GM12878 (cell line): ENCODE measurements around the gene A3GALT2. TPM values are rescaled to one million over a fixed set of nuclear protein-coding genes. Genes with fewer than 3 reads are reported as not detected.

Experiments
- ATAC-seq: fragments of 200-7000 bp; cut with Tn5 transposase; 3 replicates; pipeline ENCODE4 v1.9.1; 2020; ENCODE audit warnings: mild to moderate bottlenecking, moderate library complexity
- BruUV-seq: library from RNA; stranded (reverse); fragments of 400-500 nt; replicated peaks from 2 replicates; lab custom pipeline; 2021; lab: Mats Ljungman, UMichigan
- CTCF ChIA-PET: fragments of 300-600 bp; sonication (Branson Sonifier 250); formaldehyde crosslinking; extraction: SDS; loops from one replicate; lab custom pipeline; 2021; ENCODE audit warnings: inconsistent platforms; lab: Yijun Ruan, JAX
- POLR2A ChIA-PET: fragments of 350-600 bp; formaldehyde crosslinking; extraction: SDS; loops from one replicate; lab custom pipeline; 2021; ENCODE audit warnings: inconsistent platforms; lab: Charles Lee
- RAD21 ChIA-PET: fragments of 300-600 bp; sonication (Branson Sonifier 250); formaldehyde crosslinking; loops from one replicate; lab custom pipeline; 2023; ENCODE audit warnings: antibody characterized with exemption; ENCODE audit not compliant: unreplicated experiment; lab: Charles Lee
- SMC1A ChIA-PET: fragments of 300-600 bp; sonication (Branson Sonifier 250); formaldehyde crosslinking; loops from one replicate; lab custom pipeline; 2023; ENCODE audit not compliant: unreplicated experiment, uncharacterized antibody; lab: Charles Lee
- DNase-seq: peaks from one replicate; pipeline ENCODE4 v3.0.0-alpha.2; 2011; ENCODE audit warnings: low read depth, low spot score
- FAIRE-seq: peaks from 3 replicates; lab custom pipeline; 2011; peaks lifted over from hg19 to GRCh38; lab: Jason Lieb, UNC
- H2AFZ ChIP-seq: 2 replicates; pipeline ENCODE4 v1.6.0; 2011; ENCODE audit warnings: low read depth, low read length, control low read depth; ENCODE audit not compliant: control insufficient read depth
- H3K27ac ChIP-seq: 2 replicates; pipeline ENCODE4 v1.5.1; 2011; ENCODE audit warnings: control low read depth; ENCODE audit not compliant: control insufficient read depth, insufficient read depth
- H3K27me3 ChIP-seq, 2 experiments: replicated peaks in 1 of 2; 2 replicates each; pipeline versions ENCODE4 v1.6.0 to v1.6.1; 2011; ENCODE audit warnings: low read length in 1 of 2; ENCODE audit not compliant: control insufficient read depth in 2 of 2, insufficient read depth in 2 of 2
- H3K36me3 ChIP-seq, 2 experiments: 2 replicates each; pipeline ENCODE4 v1.5.1; 2011; ENCODE audit warnings: low read length in 1 of 2; ENCODE audit not compliant: control insufficient read depth in 2 of 2, insufficient read depth in 2 of 2
- H3K4me1 ChIP-seq: 2 replicates; pipeline ENCODE4 v1.6.1; 2011; ENCODE audit warnings: mild to moderate bottlenecking, low read length, moderate library complexity, mixed read lengths; ENCODE audit not compliant: control insufficient read depth, insufficient read depth
- H3K4me2 ChIP-seq: 2 replicates; pipeline ENCODE4 v1.6.0; 2011; ENCODE audit warnings: control low read depth; ENCODE audit not compliant: control insufficient read depth, insufficient read depth
- H3K4me3 ChIP-seq: fragments of 200-600 bp; sonication (generic); 2 replicates; pipeline ENCODE4 v1.5.1; 2016
- H3K79me2 ChIP-seq: 2 replicates; pipeline ENCODE4 v1.6.0; 2011; ENCODE audit warnings: low read length; ENCODE audit not compliant: control insufficient read depth, insufficient read depth
- H3K9ac ChIP-seq: 2 replicates; pipeline ENCODE4 v1.8.0; 2011; ENCODE audit warnings: low read length, control low read depth, mixed read lengths; ENCODE audit not compliant: control insufficient read depth, insufficient read depth
- H3K9me3 ChIP-seq: replicated peaks from 3 replicates; pipeline ENCODE4 v1.5.1; 2011; ENCODE audit warnings: mild to moderate bottlenecking, low read length; ENCODE audit not compliant: control insufficient read depth, insufficient read depth
- H4K20me1 ChIP-seq: 2 replicates; pipeline ENCODE4 v1.6.0; 2011; ENCODE audit not compliant: control insufficient read depth, insufficient read depth
- BACH1 ChIP-seq: fragments of 450-650 bp; IDR thresholded peaks from 2 replicates; pipeline ENCODE4 v1.6.1; 2017; ENCODE audit warnings: mild to moderate bottlenecking, borderline replicate concordance
- CREM ChIP-seq: IDR thresholded peaks from 2 replicates; pipeline ENCODE4 v1.6.1; 2014; ENCODE audit warnings: antibody characterized with exemption, low read depth
- GATAD2B ChIP-seq: fragments of 450-650 bp; conservative IDR thresholded peaks from 2 replicates; pipeline ENCODE4 v1.6.1; 2017; ENCODE audit warnings: low read depth, mild to moderate bottlenecking, moderate library complexity
- HDAC6 ChIP-seq: fragments of 200-600 bp; sonication (generic); IDR thresholded peaks from one replicate; pipeline ENCODE4 v1.8.0; 2017; ENCODE audit warnings: antibody characterized with exemption; ENCODE audit not compliant: unreplicated experiment
- KLF5 ChIP-seq: fragments of 450-650 bp; IDR thresholded peaks from 2 replicates; pipeline ENCODE4 v1.6.1; 2014; ENCODE audit warnings: mild to moderate bottlenecking; ENCODE audit not compliant: partially characterized antibody
- MEF2A ChIP-seq: IDR thresholded peaks from 2 replicates; pipeline ENCODE4 v1.6.1; 2011; ENCODE audit warnings: low read depth, mild to moderate bottlenecking, low read length, moderate library complexity; ENCODE audit not compliant: insufficient read depth
- PRDM15 ChIP-seq: fragments of 450-650 bp; formaldehyde crosslinking; IDR thresholded peaks from 2 replicates; pipeline ENCODE4 v1.4.0; 2020; ENCODE audit warnings: mild to moderate bottlenecking, moderate library complexity
- RAD21 ChIP-seq: IDR thresholded peaks from 2 replicates; pipeline ENCODE4 v1.6.1; 2011; ENCODE audit warnings: mild to moderate bottlenecking, low read depth, low read length, moderate library complexity; ENCODE audit not compliant: insufficient read depth
- RAD51 ChIP-seq: fragments of 450-650 bp; IDR thresholded peaks from 2 replicates; pipeline ENCODE4 v1.6.1; 2016; ENCODE audit warnings: moderate library complexity, mild to moderate bottlenecking, inconsistent platforms
- RELB ChIP-seq: fragments of 450-650 bp; IDR thresholded peaks from 2 replicates; pipeline ENCODE4 v1.6.1; 2017; ENCODE audit warnings: low read depth, mild to moderate bottlenecking, moderate library complexity
- USF1 ChIP-seq: IDR thresholded peaks from 2 replicates; pipeline ENCODE4 v1.6.1; 2011; ENCODE audit warnings: borderline replicate concordance, low read depth, mild to moderate bottlenecking, moderate library complexity, mixed read lengths, low read length; ENCODE audit not compliant: insufficient read depth; ENCODE audit errors: extremely low read length
- ZNF274 ChIP-seq: IDR thresholded peaks from one replicate; pipeline ENCODE4 v1.8.0; 2011; ENCODE audit not compliant: insufficient read length, insufficient read depth
- WGBS: methylation state at CpG from one replicate; pipeline ENCODE4 v1.1.6; 2016; ENCODE audit warnings: low lambda C conversion rate; ENCODE audit not compliant: insufficient replicate concordance, insufficient coverage; ENCODE audit errors: missing lambda C conversion rate; 5-methylcytosine and 5-hydroxymethylcytosine counted together
- in situ Hi-C: fragments of 300-500 bp; cut with MboI; formaldehyde crosslinking; loops from 9 replicates; pipeline ENCODE4 v1.14.3; 2018; ENCODE audit warnings: mixed read lengths
- intact Hi-C: fragments of 100-400 bp; cut with micrococcal nuclease; formaldehyde crosslinking; loops from one replicate; pipeline ENCODE4 v1.14.2; 2022; ENCODE audit not compliant: unreplicated experiment
- polyA plus RNA-seq, 11 experiments: library from polyadenylated mRNA; depleted of rRNA in 4 of 11; unstranded in 6 of 11; stranded (reverse) in 5 of 11; fragments of >200 nt; fragmentation: Nextera tagmentation in 4 of 11; fragmentation: Illumina TruSeq in 1 of 11; extraction: Ambion mirVana in 4 of 11; extraction: Trizol in 1 of 11; gene quantifications; 1 replicate in 1 of 11; 2 replicates in 10 of 11; pipeline versions ENCODE4 v1.2.1 to v1.2.3, GENCODE V29; 2011 to 2016; ENCODE audit warnings: inconsistent platforms in 2 of 11, missing spikeins in 2 of 11, low read depth in 1 of 11
- total RNA-seq, 4 experiments: library from RNA; depleted of rRNA in 3 of 4; stranded (reverse); fragments of >200 nt in 3 of 4; fragmentation: Illumina TruSeq in 1 of 4; extraction: Trizol in 1 of 4; gene quantifications; 2 replicates each; pipeline versions ENCODE4 v1.2.1 to v1.2.3, GENCODE V29; 2013 to 2021

The A3GALT2 gene
- total and polyA plus RNA-seq, 10 of the 15 experiments (the other 5 are each of a cell fraction or from before 2014, with no cell fraction given), result not detected

GRCh38 chr1:33265780-33266605, 54.9 kb downstream of the A3GALT2 start:
- no peaks in the 10 kb centered on the region for H3K4me1 ChIP-seq
- no peaks in the 10 kb centered on the region; the same call in 1 of the 2 replicates for H4K20me1 ChIP-seq
- no peaks in the 10 kb centered on the region; the same call in 1 of the 2 replicates for H3K79me2 ChIP-seq
- intact Hi-C loops, result no loop called here
- ChIA-PET SMC1A (no interaction called here), POLR2A (no interaction called here), RAD21 (no interaction called here), CTCF (no interaction called here)
- H2AFZ ChIP-seq, result no peak overlapping the region
- no peaks in the 10 kb centered on the region for H3K9me3 ChIP-seq
- no peak overlapping the region for H3K4me3 ChIP-seq
- H3K27ac ChIP-seq, result no peak overlapping the region
- FAIRE-seq (no peak), DNase-seq (no peak), ATAC-seq (no peak)
- WGBS, result 41% methylated on average over 10 of the region's 10 CpGs
- no peaks in the 10 kb centered on the region for H3K27me3 ChIP-seq
- TF ChIP-seq PRDM15 (CRISPR knock-in tag) (no peak), BACH1 (no peak), ZNF274 (no peak), CREM (no peak), RELB (no peak), RAD51 (no peak), HDAC6 (no peak), MEF2A (no peak), USF1 (no peak), RAD21 (no peak), GATAD2B (no peak), KLF5 (no peak)
- H3K9ac ChIP-seq, result no peak overlapping the region
- BruUV-seq, result no TSS peak
- no peak overlapping the region for H3K4me2 ChIP-seq
- no peaks in the 10 kb centered on the region for H3K36me3 ChIP-seq
- in situ Hi-C loops, result no loop called here
